ENCODE measurements around the gene SLC66A2.

DNA sequence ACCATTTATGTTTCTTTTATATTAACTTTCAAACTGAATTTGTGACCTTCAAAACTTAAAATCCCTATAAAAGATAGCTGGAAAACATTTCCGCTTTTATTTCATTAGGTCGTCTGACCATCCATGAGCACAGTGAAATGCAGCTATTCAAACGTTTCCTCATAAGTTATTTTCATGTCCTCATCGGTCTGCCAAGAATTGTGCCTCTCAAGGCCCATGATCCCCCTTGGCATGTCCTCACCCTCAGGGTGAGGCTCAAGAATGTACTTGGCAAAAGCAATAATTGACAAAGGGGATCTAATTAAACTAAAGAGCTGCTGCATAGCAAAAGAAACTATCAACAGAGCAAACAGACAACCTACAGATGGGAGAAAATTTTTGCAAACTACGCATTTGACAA, 12.4 kb downstream of the SLC66A2 start:
- TF ChIP-seq EZH2phosphoT487 (IDR thresholded peaks at IDR 0.05; ENCODE audit: insufficient read depth, low read depth) (no peak), EZH2 (IDR thresholded peaks at IDR 0.05; ENCODE audit: insufficient read depth, poor library complexity, severe bottlenecking) (no peak)

All from GM23248 (cell line).